T-helper 2 cell treated with Interferon-gamma antibody and Interleukin-4, amounts not matched to agents 5 μg/mL and 100 μg/mL, for 36 hours (primary cell): ENCODE measurements around the gene ZNF385D.
"Not testable (repeated sequence)": the region's sequence is repeated elsewhere in the genome, so short reads cannot be mapped to it uniquely, and the experiment has no call there.

Experiments
- DNase-seq: peaks from one replicate; pipeline ENCODE4 v3.0.0; 2021; ENCODE audit warnings: low spot score
- H3K27ac Mint-ChIP-seq: one replicate; pipeline ENCODE4 v1.8.0; 2021; ENCODE audit warnings: mild to moderate bottlenecking, mixed read lengths
- H3K27me3 Mint-ChIP-seq: one replicate; pipeline ENCODE4 v1.8.0; 2021; ENCODE audit warnings: low read depth, mixed read lengths
- H3K36me3 Mint-ChIP-seq: one replicate; pipeline ENCODE4 v1.8.0; 2021; ENCODE audit warnings: low read depth, mixed read lengths
- H3K4me1 Mint-ChIP-seq: one replicate; pipeline ENCODE4 v1.8.0; 2021; ENCODE audit warnings: low read depth, mixed read lengths
- H3K4me3 Mint-ChIP-seq: one replicate; pipeline ENCODE4 v1.8.0; 2022; ENCODE audit warnings: mild to moderate bottlenecking, moderate library complexity, mixed read lengths
- H3K9me3 Mint-ChIP-seq: one replicate; pipeline ENCODE4 v1.8.0; 2021; ENCODE audit warnings: mixed read lengths

ZNF385D gene

DNA sequence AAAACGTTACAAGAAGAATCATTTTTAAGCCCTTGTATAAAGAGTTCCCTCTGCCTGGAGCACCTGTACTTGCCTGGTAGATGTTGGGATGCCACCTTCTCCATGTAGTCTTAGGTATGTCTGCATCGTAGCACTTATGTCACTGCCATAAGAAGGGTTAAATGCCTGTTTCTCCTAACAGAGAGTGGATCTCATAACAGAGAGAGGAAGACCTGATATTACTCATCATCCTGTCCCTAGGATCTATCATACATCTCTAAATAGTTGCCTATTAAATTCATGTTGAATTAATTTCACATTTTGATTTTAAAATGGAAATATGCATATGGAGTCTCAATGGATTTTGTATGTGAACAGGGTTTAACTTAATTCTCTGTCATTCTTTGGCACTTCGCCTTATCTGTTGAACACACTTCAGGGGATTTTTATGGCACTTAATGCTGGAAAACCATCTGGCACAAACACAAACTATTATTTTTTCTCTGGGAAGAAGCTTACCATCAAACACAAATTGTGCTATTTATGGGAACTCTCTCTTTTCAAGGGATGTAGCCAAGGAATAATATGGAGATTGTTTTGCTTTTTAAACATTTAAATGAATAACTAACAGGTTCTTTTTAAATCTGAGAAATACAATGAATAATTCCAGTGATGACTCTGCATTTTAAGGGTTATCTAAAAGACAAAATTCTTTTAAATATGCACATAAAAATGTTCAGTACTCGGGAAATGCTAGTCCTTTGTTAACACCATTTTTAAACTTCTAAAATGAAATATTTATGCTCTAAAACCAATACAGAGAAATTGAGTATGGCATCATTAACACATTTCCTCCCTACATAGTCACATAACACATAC is 230.7 kb downstream of the ZNF385D start:
- Mint-ChIP-seq H3K4me1 (no peaks in the 10 kb centered on the region), H3K4me3 (no peak overlapping the region), H3K27me3 (no peaks in the 10 kb centered on the region), H3K9me3 (no peaks in the 10 kb centered on the region), H3K36me3 (no peaks in the 10 kb centered on the region), H3K27ac (no peak overlapping the region)
- no peak for DNase-seq

DNA sequence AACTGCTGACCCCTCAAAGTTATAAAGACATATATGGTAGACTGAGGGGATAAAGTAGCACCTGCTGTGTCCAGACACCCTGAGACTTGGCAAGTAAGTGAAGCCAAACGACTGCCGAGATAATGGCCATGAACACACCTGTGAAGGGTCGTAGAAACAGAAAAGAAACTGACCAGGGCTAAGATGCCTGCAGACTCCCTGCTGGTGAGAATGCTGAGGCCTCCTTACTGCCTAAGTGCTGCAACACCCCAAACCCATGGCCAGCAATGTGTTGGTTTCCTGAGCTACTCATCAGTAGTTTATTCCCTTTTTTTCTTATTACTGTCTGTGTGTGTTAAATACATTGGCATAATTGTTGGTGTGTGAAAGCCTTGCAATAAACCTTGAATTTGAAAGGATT is 233.8 kb downstream of the ZNF385D start:
- H3K9me3 Mint-ChIP-seq: peaks cover 9% of the 10 kb centered on the region
- H3K27me3 Mint-ChIP-seq: no peaks in the 10 kb centered on the region
- H3K27ac Mint-ChIP-seq: no peak overlapping the region
- DNase-seq: no peak
- no peak overlapping the region for H3K4me3 Mint-ChIP-seq
- no peaks in the 10 kb centered on the region for H3K36me3 Mint-ChIP-seq
- no peaks in the 10 kb centered on the region for H3K4me1 Mint-ChIP-seq

- Mint-ChIP-seq H3K4me3 (no peak overlapping the region), H3K27ac (no peak overlapping the region), H3K36me3 (no peaks in the 10 kb centered on the region), H3K27me3 (no peaks in the 10 kb centered on the region), H3K4me1 (no peaks in the 10 kb centered on the region), H3K9me3 (peaks cover 15% of the 10 kb centered on the region)
- no peak for DNase-seq
These were observed 235.6 kb downstream of the ZNF385D start for GRCh38 chr3:21515417-21515816.

GRCh38 chr3:21509731-21510470 is 241.1 kb downstream of the ZNF385D start:
- Mint-ChIP-seq H3K27ac (no peak overlapping the region), H3K36me3 (no peaks in the 10 kb centered on the region), H3K4me3 (no peak overlapping the region), H3K27me3 (no peaks in the 10 kb centered on the region), H3K4me1 (no peaks in the 10 kb centered on the region), H3K9me3 (peaks cover 23% of the 10 kb centered on the region)
- DNase-seq: no peak

DNA sequence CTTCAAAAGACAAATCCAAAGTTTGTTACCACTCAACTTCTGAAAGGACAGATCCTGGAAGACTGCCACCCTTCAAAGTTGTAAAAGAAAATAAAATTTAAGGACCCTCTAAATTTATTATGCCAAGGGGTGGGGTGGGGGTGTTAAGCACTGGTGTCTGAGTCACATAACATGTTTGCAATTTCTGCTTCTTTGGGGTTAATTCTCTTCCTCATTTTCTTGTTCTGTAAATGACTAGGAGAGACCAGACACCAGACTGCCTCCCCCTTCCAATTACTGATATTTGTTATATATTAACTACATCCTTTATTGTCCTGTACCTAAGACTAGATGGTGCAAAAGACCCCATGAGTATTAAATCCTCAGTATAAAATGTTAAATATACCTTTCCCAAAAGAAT is 242.8 kb downstream of the ZNF385D start:
- H3K36me3 Mint-ChIP-seq: no peaks in the 10 kb centered on the region
- no peaks in the 10 kb centered on the region for H3K27me3 Mint-ChIP-seq
- no peaks in the 10 kb centered on the region for H3K4me1 Mint-ChIP-seq
- DNase-seq: no peak
- H3K27ac Mint-ChIP-seq: no peak overlapping the region
- no peak overlapping the region for H3K4me3 Mint-ChIP-seq
- H3K9me3 Mint-ChIP-seq: peaks cover 22% of the 10 kb centered on the region

DNA sequence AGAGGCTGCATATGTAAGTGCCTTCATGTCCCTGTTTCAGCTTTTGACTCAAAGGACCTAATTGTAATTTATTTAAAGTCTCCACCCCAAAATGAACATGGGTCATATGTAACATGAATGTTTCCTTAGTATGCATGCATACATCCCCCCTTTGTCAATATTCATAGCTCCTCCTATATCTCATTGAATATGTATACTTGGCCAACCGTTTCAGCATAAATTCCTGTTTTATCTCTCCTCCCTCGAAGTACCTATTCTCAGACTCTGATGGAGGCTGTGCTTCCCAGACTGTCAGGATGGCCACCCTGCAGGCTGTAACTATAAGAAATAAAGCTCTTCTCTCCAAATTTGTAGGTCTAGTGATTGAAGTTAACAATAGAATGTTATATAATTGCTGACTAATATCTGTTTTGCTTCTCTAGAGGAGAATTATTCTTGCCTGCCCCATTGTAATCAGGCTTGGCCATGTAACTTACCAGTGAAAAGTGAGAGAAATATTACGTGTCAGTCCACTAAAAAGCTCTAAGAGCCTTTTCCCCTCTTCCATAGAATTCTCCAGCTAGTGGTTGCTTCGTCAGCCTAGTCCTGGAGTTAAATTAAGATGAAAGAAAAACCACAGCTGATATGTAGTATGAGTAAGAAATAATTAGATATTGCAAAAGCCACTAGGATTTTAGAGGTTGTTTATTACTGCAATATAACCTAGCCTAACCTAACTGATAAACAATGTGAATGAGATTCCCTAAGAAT is 245.1 kb downstream of the ZNF385D start:
- Mint-ChIP-seq H3K4me1 (no peaks in the 10 kb centered on the region), H3K4me3 (no peak overlapping the region), H3K27me3 (no peaks in the 10 kb centered on the region), H3K27ac (no peak overlapping the region), H3K36me3 (no peaks in the 10 kb centered on the region), H3K9me3 (peaks cover 18% of the 10 kb centered on the region)
- no peak for DNase-seq

DNA sequence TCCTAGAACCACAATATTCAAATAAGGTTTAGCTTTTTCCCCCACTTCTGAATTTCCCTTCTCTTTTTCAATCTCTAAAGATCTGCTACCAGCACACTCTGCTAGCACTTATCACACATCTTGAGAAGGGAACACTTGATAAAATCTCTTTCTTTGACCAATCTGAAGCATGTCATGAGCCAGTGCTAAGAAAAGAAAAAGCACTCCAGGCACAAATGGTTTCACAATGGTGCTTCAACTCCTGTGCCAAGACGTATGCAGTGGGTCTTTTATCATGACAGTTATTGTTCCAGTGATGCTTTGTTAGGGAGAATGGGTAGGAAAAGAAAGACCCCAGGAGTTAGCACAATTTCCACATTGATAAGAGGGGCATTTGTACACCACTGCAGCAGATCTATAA is 248.4 kb downstream of the ZNF385D start:
- DNase-seq: no peak
- Mint-ChIP-seq H3K4me3 (no peak overlapping the region), H3K36me3 (no peaks in the 10 kb centered on the region), H3K27ac (no peak overlapping the region), H3K9me3 (peaks cover 17% of the 10 kb centered on the region), H3K27me3 (no peaks in the 10 kb centered on the region), H3K4me1 (no peaks in the 10 kb centered on the region)

DNA sequence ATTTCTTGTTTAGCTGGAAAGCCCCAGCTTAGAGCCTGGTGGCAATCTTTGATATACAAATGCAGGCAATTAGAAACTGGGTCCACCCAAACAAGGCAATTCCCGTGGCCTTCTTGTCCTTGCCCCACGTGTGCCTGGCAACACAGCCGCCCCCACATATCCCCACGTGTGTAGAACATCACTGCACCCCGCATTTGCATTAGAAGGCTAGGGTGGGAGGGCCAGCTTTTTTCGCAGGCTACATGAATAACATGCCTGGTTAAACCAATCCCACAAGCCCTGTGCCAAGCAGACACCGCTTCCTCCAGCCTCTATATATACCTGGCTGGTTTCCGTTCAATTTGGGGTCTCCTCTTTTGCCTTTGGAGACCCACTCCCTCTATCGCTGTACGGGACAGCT is 250.2 kb downstream of the ZNF385D start:
- H3K36me3 Mint-ChIP-seq: no peaks in the 10 kb centered on the region
- no peak overlapping the region for H3K27ac Mint-ChIP-seq
- H3K4me1 Mint-ChIP-seq: no peaks in the 10 kb centered on the region
- no peaks in the 10 kb centered on the region for H3K27me3 Mint-ChIP-seq
- no peak for DNase-seq
- H3K9me3 Mint-ChIP-seq: peaks cover 17% of the 10 kb centered on the region
- no peak overlapping the region for H3K4me3 Mint-ChIP-seq

DNA sequence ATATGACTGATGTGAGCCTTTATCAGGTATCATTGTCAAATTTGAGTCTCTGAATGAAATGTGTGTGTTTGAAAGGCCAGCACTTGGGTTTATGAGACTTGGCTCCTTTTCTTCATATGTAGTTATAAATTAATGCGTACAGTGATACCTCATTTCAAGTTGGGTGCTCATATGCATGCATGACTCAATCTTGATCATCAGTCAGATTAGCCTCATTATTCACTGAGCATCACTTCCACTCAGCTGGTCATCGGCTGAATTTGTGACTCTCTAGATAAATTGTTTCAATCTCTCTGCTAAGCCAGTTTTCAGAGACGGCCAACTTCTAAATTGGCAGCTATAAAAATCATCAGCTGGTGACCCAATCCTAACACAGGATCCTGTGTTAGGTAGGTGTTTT is 260.3 kb downstream of the ZNF385D start:
- H3K4me3 Mint-ChIP-seq, H3K27ac Mint-ChIP-seq, H3K9me3 Mint-ChIP-seq, H3K36me3 Mint-ChIP-seq, H3K27me3 Mint-ChIP-seq, DNase-seq, H3K4me1 Mint-ChIP-seq: not testable (repeated sequence)

GRCh38 chr3:21487520-21487919 is 263.5 kb downstream of the ZNF385D start:
- Mint-ChIP-seq H3K27me3 (no peaks in the 10 kb centered on the region), H3K36me3 (no peaks in the 10 kb centered on the region), H3K27ac (no peak overlapping the region), H3K4me1 (no peaks in the 10 kb centered on the region), H3K4me3 (no peak overlapping the region), H3K9me3 (peaks cover 4% of the 10 kb centered on the region)
- DNase-seq: no peak

DNA sequence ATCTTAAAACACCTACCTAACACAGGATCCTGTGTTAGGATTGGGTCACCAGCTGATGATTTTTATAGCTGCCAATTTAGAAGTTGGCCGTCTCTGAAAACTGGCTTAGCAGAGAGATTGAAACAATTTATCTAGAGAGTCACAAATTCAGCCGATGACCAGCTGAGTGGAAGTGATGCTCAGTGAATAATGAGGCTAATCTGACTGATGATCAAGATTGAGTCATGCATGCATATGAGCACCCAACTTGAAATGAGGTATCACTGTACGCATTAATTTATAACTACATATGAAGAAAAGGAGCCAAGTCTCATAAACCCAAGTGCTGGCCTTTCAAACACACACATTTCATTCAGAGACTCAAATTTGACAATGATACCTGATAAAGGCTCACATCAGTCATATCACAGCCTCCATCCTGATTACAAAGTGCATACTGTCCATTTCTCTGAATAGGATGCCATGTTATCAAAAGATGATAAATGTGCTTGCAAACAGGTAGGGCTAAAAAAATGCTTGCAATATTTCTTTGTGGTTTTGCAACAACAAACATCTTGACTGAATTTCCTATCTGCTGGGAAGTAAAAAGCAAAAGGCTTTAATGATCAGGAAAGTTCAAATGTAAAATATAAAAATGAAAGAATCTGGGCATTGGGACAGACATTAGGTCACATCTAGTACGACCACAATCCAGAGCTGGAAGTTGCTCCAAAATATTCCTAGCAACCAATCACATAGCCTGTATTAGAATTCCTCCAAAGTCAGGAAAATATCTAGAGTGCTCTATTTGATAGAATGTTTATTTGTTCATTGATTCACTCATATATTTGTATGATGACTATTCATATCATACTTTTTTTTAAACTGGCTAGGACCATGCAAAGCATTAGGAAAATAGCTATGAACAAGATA is 264.7 kb downstream of the ZNF385D start:
- H3K27me3 Mint-ChIP-seq, H3K4me3 Mint-ChIP-seq, H3K36me3 Mint-ChIP-seq, DNase-seq, H3K9me3 Mint-ChIP-seq, H3K4me1 Mint-ChIP-seq, H3K27ac Mint-ChIP-seq: not testable (repeated sequence)

GRCh38 chr3:21484828-21485144 is 266.2 kb downstream of the ZNF385D start:
- Mint-ChIP-seq H3K9me3 (no peaks in the 10 kb centered on the region), H3K4me1 (no peaks in the 10 kb centered on the region), H3K36me3 (no peaks in the 10 kb centered on the region), H3K4me3 (no peak overlapping the region), H3K27me3 (no peaks in the 10 kb centered on the region), H3K27ac (no peak overlapping the region)
- DNase-seq: no peak

GRCh38 chr3:21484057-21484827 is 266.8 kb downstream of the ZNF385D start:
- Mint-ChIP-seq H3K36me3 (no peaks in the 10 kb centered on the region), H3K4me1 (no peaks in the 10 kb centered on the region), H3K4me3 (no peak overlapping the region), H3K27me3 (no peaks in the 10 kb centered on the region), H3K9me3 (no peaks in the 10 kb centered on the region), H3K27ac (no peak overlapping the region)
- no peak for DNase-seq
